HEK293 (cell line): ENCODE results near the gene PRRC2C.
"Not testable (repeated sequence)": the region's sequence is repeated elsewhere in the genome, so short reads cannot be mapped to it uniquely, and the experiment has no call there.

Experiments used
- CTCF ChIA-PET: fragments of 350-600 bp; formaldehyde crosslinking; extraction: SDS; loops from one replicate; lab custom pipeline; 2021; ENCODE audit warnings: antibody characterized with exemption; lab: Yijun Ruan, JAX
- POLR2A ChIA-PET: fragments of 300-600 bp; formaldehyde crosslinking; extraction: SDS; loops from one replicate; lab custom pipeline; 2020; ENCODE audit warnings: antibody characterized with exemption, inconsistent platforms; lab: Yijun Ruan, JAX
- H3K27ac ChIP-seq: fragments of 200-500 bp; sonication (Bioruptor generic); 2 replicates; pipeline ENCODE4 v1.5.1; 2014; ENCODE audit warnings: low read depth, low read length, control low read depth, inconsistent platforms; ENCODE audit errors: extremely low read depth
- H3K36me3 ChIP-seq, 2 experiments: fragments of 200-500 bp in 1 of 2; sonication (Bioruptor generic) in 1 of 2; 1 replicate in 1 of 2; 2 replicates in 1 of 2; pipeline ENCODE4 v1.5.1; 2014 to 2017; ENCODE audit warnings: inconsistent platforms in 2 of 2, low read length in 2 of 2; ENCODE audit not compliant: control insufficient read depth in 2 of 2, insufficient read depth in 1 of 2
- H3K4me1 ChIP-seq: fragments of 200-500 bp; sonication (Bioruptor generic); 2 replicates; pipeline ENCODE4 v1.5.1; 2014; ENCODE audit warnings: mild to moderate bottlenecking, low read length, inconsistent platforms; ENCODE audit not compliant: control insufficient read depth, insufficient read depth
- H3K4me3 ChIP-seq: 2 replicates; pipeline ENCODE4 v1.5.1; 2011; ENCODE audit warnings: low read depth, mild to moderate bottlenecking, control low read depth, low read length, moderate library complexity
- H3K9me3 ChIP-seq: fragments of 200-500 bp; sonication (Bioruptor generic); 2 replicates; pipeline ENCODE4 v1.5.1; 2014; ENCODE audit warnings: low read depth, low read length, inconsistent platforms; ENCODE audit not compliant: control insufficient read depth, insufficient read depth
- EGR2 ChIP-seq: fragments of 450-650 bp; formaldehyde crosslinking; IDR thresholded peaks from 2 replicates; pipeline ENCODE4 v1.5.1; 2016; ENCODE audit warnings: low read depth, missing biosample characterization, missing genetic modification characterization
- GLI2 ChIP-seq: fragments of 450-650 bp; formaldehyde crosslinking; IDR thresholded peaks from 2 replicates; pipeline ENCODE4; 2017; ENCODE audit warnings: missing biosample characterization, missing genetic modification characterization, low read depth, borderline replicate concordance
- HOXC10 ChIP-seq: sonication (generic); formaldehyde crosslinking; IDR thresholded peaks from 2 replicates; pipeline ENCODE4 v1.8.1; 2023; ENCODE audit warnings: mild to moderate bottlenecking, missing genetic modification reagents
- OVOL3 ChIP-seq: fragments of 450-650 bp; formaldehyde crosslinking; IDR thresholded peaks from 2 replicates; pipeline ENCODE4 v1.5.1; 2016; ENCODE audit warnings: missing biosample characterization, missing genetic modification characterization
- PRDM10 ChIP-seq: fragments of 450-650 bp; formaldehyde crosslinking; IDR thresholded peaks from 2 replicates; pipeline ENCODE4 v1.5.1; 2016; ENCODE audit warnings: missing biosample characterization, missing genetic modification characterization
- SP3 ChIP-seq: fragments of 450-650 bp; formaldehyde crosslinking; IDR thresholded peaks from 2 replicates; pipeline ENCODE4 v1.5.1; 2016; ENCODE audit warnings: missing biosample characterization, missing genetic modification characterization
- ZBTB7A ChIP-seq: fragments of 450-650 bp; formaldehyde crosslinking; IDR thresholded peaks from 2 replicates; pipeline ENCODE4 v1.5.1; 2016; ENCODE audit warnings: low read depth, missing biosample characterization, missing genetic modification characterization
- ZFP37 ChIP-seq: fragments of 450-650 bp; formaldehyde crosslinking; IDR thresholded peaks from 2 replicates; pipeline ENCODE4 v1.5.1; 2016; ENCODE audit warnings: missing biosample characterization, missing genetic modification characterization
- ZFP41 ChIP-seq: fragments of 450-650 bp; formaldehyde crosslinking; IDR thresholded peaks from 2 replicates; pipeline ENCODE4 v1.5.1; 2016; ENCODE audit warnings: missing biosample characterization, missing genetic modification characterization, borderline replicate concordance
- ZFP69B ChIP-seq: fragments of 450-650 bp; formaldehyde crosslinking; IDR thresholded peaks from 2 replicates; pipeline ENCODE4 v1.5.1; 2016; ENCODE audit warnings: missing biosample characterization, missing genetic modification characterization
- ZNF169 ChIP-seq: fragments of 450-650 bp; formaldehyde crosslinking; IDR thresholded peaks from 2 replicates; pipeline ENCODE4 v1.5.1; 2016; ENCODE audit warnings: missing biosample characterization, missing genetic modification characterization
- ZNF184 ChIP-seq: fragments of 450-650 bp; IDR thresholded peaks from 2 replicates; pipeline ENCODE4 v1.5.1; 2018; ENCODE audit warnings: missing biosample characterization, mild to moderate bottlenecking, missing genetic modification characterization
- ZNF202 ChIP-seq: fragments of 450-650 bp; formaldehyde crosslinking; IDR thresholded peaks from 2 replicates; pipeline ENCODE4 v1.5.1; 2016; ENCODE audit warnings: missing biosample characterization, missing genetic modification characterization, borderline replicate concordance
- ZNF248 ChIP-seq: fragments of 450-650 bp; formaldehyde crosslinking; IDR thresholded peaks from 2 replicates; pipeline ENCODE4 v1.5.1; 2017; ENCODE audit warnings: missing biosample characterization, missing genetic modification characterization
- ZNF274 ChIP-seq, 2 experiments: fragments of 200-500 bp in 1 of 2; fragments of 450-650 bp in 1 of 2; sonication (Bioruptor generic) in 1 of 2; formaldehyde crosslinking in 1 of 2; IDR thresholded peaks; 2 replicates each; pipeline versions ENCODE4 v1.5.1 to v1.6.1; 2014 to 2016; ENCODE audit warnings: borderline replicate concordance in 1 of 2, inconsistent platforms in 1 of 2, low read length in 1 of 2, missing biosample characterization in 1 of 2, missing genetic modification characterization in 1 of 2
- ZNF37A ChIP-seq: fragments of 450-650 bp; IDR thresholded peaks from 2 replicates; pipeline ENCODE4 v1.5.1; 2018; ENCODE audit warnings: missing biosample characterization, missing genetic modification characterization
- ZNF391 ChIP-seq: fragments of 450-650 bp; formaldehyde crosslinking; IDR thresholded peaks from 2 replicates; pipeline ENCODE4 v1.5.1; 2016; ENCODE audit warnings: low read depth, missing biosample characterization, missing genetic modification characterization, borderline replicate concordance
- ZNF514 ChIP-seq: fragments of 450-650 bp; formaldehyde crosslinking; IDR thresholded peaks from 2 replicates; pipeline ENCODE4 v1.5.1; 2016; ENCODE audit warnings: missing biosample characterization, missing genetic modification characterization
- ZNF549 ChIP-seq: fragments of 450-650 bp; IDR thresholded peaks from 2 replicates; pipeline ENCODE4 v1.5.1; 2018; ENCODE audit warnings: missing biosample characterization, missing genetic modification characterization, mild to moderate bottlenecking, inconsistent platforms, moderate library complexity
- ZNF580 ChIP-seq: fragments of 450-650 bp; formaldehyde crosslinking; IDR thresholded peaks from 2 replicates; pipeline ENCODE4 v1.5.1; 2016; ENCODE audit warnings: missing biosample characterization, missing genetic modification characterization
- ZNF629 ChIP-seq: fragments of 450-650 bp; formaldehyde crosslinking; IDR thresholded peaks from 2 replicates; pipeline ENCODE4 v1.5.1; 2017; ENCODE audit warnings: missing biosample characterization, missing genetic modification characterization
- ZNF843 ChIP-seq: fragments of 450-650 bp; formaldehyde crosslinking; IDR thresholded peaks from 2 replicates; pipeline ENCODE4 v1.5.1; 2016; ENCODE audit warnings: missing biosample characterization, missing genetic modification characterization
- TF ChIP-seq, protein P1 (sequence below): fragments of 450-650 bp; formaldehyde crosslinking; IDR thresholded peaks from 2 replicates; pipeline ENCODE4 v1.5.1; 2016; ENCODE audit warnings: missing biosample characterization, missing genetic modification characterization

PRRC2C gene

DNA sequence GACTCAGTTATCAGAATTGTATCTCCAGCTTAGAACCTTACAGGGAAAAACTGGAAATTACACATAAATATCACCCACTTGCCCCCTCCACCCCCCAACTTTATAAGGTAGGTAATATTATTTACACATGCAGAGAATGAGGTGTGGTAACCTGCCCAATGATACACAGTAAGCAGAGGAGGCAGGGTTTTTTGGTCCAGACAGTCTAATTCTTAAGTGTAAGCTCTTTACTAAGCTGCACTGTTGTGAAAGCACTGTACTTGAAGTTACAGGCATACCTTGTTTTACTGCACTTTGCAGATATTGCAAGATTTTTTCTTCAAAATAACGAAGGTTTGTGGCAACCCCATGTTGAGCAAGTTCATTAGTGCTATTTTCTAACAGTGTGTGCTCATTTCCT is 111.9 kb downstream of the PRRC2C start (continued):
- TF ChIP-seq ZNF549 (tag by site-specific recombination) = no peak
- no peak for TF ChIP-seq ZNF580 (tag by site-specific recombination)
- no peak for TF ChIP-seq ZFP37 (tag by site-specific recombination)
- no peak for TF ChIP-seq ZNF391 (tag by site-specific recombination)

- H3K4me3 ChIP-seq, H3K9me3 ChIP-seq, H3K27ac ChIP-seq, H3K36me3 ChIP-seq, H3K4me1 ChIP-seq, CTCF ChIA-PET, POLR2A ChIA-PET: not testable (repeated sequence)
Measured at GRCh38 chr1:171600310-171600709, 115.0 kb downstream of the PRRC2C start.

GRCh38 chr1:171600862-171601261 is 115.5 kb downstream of the PRRC2C start:
- Histone ChIP-seq H3K4me3 (no peak overlapping the region), H3K36me3 (no peaks in the 10 kb centered on the region), H3K9me3 (no peaks in the 10 kb centered on the region), H3K4me1 (no peaks in the 10 kb centered on the region), H3K27ac (no peak overlapping the region)
- CTCF ChIA-PET = no interaction called here
- TF ChIP-seq, protein P1, sequence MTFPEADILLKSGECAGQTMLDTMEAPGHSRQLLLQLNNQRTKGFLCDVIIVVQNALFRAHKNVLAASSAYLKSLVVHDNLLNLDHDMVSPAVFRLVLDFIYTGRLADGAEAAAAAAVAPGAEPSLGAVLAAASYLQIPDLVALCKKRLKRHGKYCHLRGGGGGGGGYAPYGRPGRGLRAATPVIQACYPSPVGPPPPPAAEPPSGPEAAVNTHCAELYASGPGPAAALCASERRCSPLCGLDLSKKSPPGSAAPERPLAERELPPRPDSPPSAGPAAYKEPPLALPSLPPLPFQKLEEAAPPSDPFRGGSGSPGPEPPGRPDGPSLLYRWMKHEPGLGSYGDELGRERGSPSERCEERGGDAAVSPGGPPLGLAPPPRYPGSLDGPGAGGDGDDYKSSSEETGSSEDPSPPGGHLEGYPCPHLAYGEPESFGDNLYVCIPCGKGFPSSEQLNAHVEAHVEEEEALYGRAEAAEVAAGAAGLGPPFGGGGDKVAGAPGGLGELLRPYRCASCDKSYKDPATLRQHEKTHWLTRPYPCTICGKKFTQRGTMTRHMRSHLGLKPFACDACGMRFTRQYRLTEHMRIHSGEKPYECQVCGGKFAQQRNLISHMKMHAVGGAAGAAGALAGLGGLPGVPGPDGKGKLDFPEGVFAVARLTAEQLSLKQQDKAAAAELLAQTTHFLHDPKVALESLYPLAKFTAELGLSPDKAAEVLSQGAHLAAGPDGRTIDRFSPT (tag by site-specific recombination) = no peak
- no peak for TF ChIP-seq ZNF843
- TF ChIP-seq SP3 = no peak
- no peak for TF ChIP-seq ZNF248
- TF ChIP-seq ZNF629 (tag by site-specific recombination) = no peak
- TF ChIP-seq OVOL3 = no peak
- no peak for TF ChIP-seq GLI2 (tag by site-specific recombination)
- TF ChIP-seq ZNF184 (tag by site-specific recombination) = no peak
- TF ChIP-seq EGR2 = no peak
- no peak for TF ChIP-seq ZFP41 (tag by site-specific recombination)
- no peak for TF ChIP-seq HOXC10 (CRISPR knock-in tag)
- TF ChIP-seq ZBTB7A = no peak
- no peak for TF ChIP-seq PRDM10 (tag by site-specific recombination)
- TF ChIP-seq ZNF202 (tag by site-specific recombination) = no peak
- TF ChIP-seq ZNF274 (IDR thresholded peaks at IDR 0.05; ENCODE audit: low read length) = no peak
- no peak for TF ChIP-seq ZNF274 (tag by site-specific recombination; IDR thresholded peaks at IDR 0.05; ENCODE audit: borderline replicate concordance)
- no peak for TF ChIP-seq ZFP69B (tag by site-specific recombination)
- no peak for TF ChIP-seq ZNF169 (tag by site-specific recombination)
- TF ChIP-seq ZNF37A (tag by site-specific recombination) = no peak
- no peak for TF ChIP-seq ZNF514 (tag by site-specific recombination)
- POLR2A ChIA-PET = no interaction called here

DNA sequence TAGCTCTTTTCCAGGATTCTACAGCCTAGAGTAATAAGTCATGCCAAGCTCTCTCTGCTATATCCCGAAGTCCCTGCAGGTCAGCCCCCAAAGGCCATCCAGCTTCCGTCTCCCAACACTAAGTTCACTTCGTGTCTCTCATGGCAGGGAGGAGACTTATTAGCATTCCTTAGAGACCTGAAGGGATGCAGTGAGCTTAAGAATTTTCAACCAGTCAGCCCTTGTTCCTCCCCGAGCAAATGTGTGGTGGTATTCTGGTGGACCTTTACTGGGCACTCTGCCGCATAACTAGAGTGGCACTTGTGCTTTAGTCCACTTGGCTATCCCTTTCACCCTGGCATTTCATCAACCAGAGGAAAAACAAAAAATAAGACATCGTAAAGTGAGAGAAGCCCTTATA is 117.7 kb downstream of the PRRC2C start:
- CTCF ChIA-PET, H3K36me3 ChIP-seq, H3K27ac ChIP-seq, H3K4me1 ChIP-seq, POLR2A ChIA-PET, H3K9me3 ChIP-seq, H3K4me3 ChIP-seq: not testable (repeated sequence)
